Upper lobe of left lung (tissue), 4 donors: Measurements from ENCODE around the gene GRIK1.

Experiments used
- POLR2A ChIP-seq, 4 donors: fragments of 450-650 bp; IDR thresholded peaks; one replicate each; pipeline ENCODE4 v1.5.1; 2016 to 2017; ENCODE audit warnings: antibody characterized with exemption in 4 of 4, mild to moderate bottlenecking in 2 of 4
- TF ChIP-seq, protein P1 (sequence below), 6 experiments: fragments of 450-650 bp in 4 of 6; fragments of 200-600 bp in 2 of 6; sonication (generic) in 2 of 6; IDR thresholded peaks; one replicate each; pipeline ENCODE4 v1.5.1; 2016 to 2019; ENCODE audit warnings: antibody characterized with exemption in 6 of 6

DNA sequence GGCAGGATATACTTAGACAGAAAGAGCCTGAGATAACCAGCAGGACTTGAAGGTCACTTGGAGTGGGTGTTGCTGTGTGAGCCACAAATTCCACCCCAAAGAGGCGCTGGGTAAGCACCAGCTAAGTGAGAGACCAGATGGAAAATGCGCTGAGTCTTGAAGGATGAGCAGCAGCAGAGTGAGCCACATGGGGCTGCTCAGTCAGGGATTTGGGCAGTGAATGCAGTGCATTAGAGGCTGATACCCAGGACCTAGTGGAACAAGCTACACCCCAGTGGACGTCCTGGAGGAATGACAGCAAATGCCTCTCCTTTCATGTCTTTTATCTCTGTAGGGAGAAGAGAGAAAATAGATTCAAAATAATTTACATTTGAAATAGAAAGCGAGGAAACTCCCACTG, 11.3 kb downstream of the GRIK1 start:
- TF ChIP-seq POLR2A (IDR thresholded peaks at IDR 0.05): no peak
- TF ChIP-seq, protein P1, sequence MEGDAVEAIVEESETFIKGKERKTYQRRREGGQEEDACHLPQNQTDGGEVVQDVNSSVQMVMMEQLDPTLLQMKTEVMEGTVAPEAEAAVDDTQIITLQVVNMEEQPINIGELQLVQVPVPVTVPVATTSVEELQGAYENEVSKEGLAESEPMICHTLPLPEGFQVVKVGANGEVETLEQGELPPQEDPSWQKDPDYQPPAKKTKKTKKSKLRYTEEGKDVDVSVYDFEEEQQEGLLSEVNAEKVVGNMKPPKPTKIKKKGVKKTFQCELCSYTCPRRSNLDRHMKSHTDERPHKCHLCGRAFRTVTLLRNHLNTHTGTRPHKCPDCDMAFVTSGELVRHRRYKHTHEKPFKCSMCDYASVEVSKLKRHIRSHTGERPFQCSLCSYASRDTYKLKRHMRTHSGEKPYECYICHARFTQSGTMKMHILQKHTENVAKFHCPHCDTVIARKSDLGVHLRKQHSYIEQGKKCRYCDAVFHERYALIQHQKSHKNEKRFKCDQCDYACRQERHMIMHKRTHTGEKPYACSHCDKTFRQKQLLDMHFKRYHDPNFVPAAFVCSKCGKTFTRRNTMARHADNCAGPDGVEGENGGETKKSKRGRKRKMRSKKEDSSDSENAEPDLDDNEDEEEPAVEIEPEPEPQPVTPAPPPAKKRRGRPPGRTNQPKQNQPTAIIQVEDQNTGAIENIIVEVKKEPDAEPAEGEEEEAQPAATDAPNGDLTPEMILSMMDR (IDR thresholded peaks at IDR 0.05): no peak
